ENCODE data around the gene AQP9. TPM values are rescaled to one million over a fixed set of nuclear protein-coding genes. Genes with fewer than 3 reads are reported as not detected.

Gene AQP9
- total RNA-seq, 6 experiments from 2014 or later: 72.9 to 350 (median 156) TPM

DNA sequence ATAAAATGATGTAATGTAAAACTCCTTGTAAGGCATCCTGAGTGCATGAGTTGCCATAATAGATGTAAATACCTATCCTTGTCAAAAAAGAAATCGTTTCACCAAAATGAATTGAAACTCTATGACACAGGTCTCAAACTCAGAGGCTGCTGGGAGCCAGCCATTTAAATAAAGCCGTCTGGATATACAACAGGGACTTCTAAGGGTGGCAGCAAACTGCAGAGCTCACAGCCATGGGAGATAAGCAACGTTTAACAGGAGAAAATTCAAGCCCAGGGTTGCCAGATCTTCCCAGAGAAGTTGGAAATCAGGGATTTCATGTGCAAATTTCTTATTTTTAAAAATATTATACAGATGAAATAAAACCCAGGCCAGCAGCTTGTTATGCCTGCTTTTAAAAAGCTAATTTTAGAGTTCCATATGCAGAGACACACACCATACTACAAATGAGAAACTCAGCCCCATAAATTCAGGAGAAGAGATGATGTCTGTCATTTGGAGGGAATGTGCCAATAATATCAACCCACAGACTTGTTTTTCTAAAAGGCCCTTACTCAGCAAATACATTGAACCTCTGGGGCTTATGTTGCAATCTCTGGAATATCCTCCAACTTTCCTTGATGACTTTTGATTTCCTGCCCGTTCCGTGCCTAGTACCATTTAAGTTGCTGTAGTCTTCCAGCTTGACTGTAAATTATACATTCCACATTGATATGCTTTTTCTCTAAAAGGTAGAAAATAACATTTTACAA, 75.6 kb downstream of the AQP9 start:
- no peak for TF ChIP-seq POLR2A (IDR thresholded peaks at IDR 0.05)
- TF ChIP-seq, protein P1, sequence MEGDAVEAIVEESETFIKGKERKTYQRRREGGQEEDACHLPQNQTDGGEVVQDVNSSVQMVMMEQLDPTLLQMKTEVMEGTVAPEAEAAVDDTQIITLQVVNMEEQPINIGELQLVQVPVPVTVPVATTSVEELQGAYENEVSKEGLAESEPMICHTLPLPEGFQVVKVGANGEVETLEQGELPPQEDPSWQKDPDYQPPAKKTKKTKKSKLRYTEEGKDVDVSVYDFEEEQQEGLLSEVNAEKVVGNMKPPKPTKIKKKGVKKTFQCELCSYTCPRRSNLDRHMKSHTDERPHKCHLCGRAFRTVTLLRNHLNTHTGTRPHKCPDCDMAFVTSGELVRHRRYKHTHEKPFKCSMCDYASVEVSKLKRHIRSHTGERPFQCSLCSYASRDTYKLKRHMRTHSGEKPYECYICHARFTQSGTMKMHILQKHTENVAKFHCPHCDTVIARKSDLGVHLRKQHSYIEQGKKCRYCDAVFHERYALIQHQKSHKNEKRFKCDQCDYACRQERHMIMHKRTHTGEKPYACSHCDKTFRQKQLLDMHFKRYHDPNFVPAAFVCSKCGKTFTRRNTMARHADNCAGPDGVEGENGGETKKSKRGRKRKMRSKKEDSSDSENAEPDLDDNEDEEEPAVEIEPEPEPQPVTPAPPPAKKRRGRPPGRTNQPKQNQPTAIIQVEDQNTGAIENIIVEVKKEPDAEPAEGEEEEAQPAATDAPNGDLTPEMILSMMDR (IDR thresholded peaks at IDR 0.05): no peak
- peaks cover 0 to 11% (median 0%) of the 10 kb centered on the region in 4 donors for H3K4me1 ChIP-seq
- H3K4me3 ChIP-seq: no peak overlapping the region
- H3K27ac ChIP-seq: peak overlapping the region in 1 of 3 donors; percentile 49
- no peaks in the 10 kb centered on the region for H3K36me3 ChIP-seq
- no peaks in the 10 kb centered on the region for H3K27me3 ChIP-seq
- intact Hi-C loops (cut with DNase I): no loop called here
- 38% methylated on average over 5 of the region's 5 CpGs for WGBS (ENCODE audit: insufficient coverage, low coverage, low lambda C conversion rate, missing lambda C conversion rate)
- H3K9me3 ChIP-seq: no peaks in the 10 kb centered on the region
- no peak for DNase-seq
- peak; percentile 51 to 83 (median 73) for ATAC-seq

DNA sequence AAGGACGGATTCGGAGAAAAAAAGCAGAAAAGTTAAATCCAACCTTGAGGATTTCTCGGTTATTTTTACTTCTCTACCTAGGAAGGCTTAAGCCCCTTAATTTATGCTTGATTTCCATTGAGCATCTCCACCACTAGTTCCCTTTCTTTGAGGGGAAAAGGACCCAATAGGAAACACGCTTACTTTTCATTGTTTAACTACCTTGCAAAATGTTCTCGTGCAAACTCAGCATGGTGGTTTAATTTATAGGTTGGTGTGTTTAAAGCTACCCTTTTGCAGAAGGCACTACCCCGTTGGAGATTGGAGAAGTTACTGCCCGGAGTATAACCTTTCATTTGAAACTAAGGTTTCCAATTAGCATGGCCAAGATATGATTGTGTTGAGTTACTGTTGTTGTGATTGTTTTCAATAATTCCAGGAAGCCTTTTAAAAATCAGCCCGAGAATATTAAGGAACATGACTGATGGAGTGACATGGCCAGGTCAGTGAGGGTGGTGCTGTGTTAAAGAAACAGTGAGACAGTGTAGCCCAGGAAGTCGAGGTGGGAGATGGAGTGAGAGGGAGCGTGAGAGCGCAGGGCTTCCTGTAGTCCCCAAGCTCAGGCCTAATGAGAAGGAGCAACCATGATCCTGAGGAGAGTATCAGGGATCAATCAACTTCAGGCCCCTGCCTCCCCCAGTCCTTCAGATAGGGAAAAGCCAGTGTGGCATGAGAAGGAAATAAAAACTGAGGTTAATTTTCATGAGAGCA, 76.6 kb downstream of the AQP9 start:
- no peaks in the 10 kb centered on the region for H3K9me3 ChIP-seq
- H3K4me3 ChIP-seq: no peak overlapping the region
- H3K27ac ChIP-seq: no peak overlapping the region
- ATAC-seq: no peak
- DNase-seq: no peak
- H3K36me3 ChIP-seq: no peaks in the 10 kb centered on the region
- intact Hi-C loops (cut with DNase I): no loop called here
- TF ChIP-seq POLR2A (IDR thresholded peaks at IDR 0.05): no peak
- TF ChIP-seq, protein P1 (IDR thresholded peaks at IDR 0.05): no peak
- peaks cover 0 to 11% (median 0%) of the 10 kb centered on the region in 4 donors for H3K4me1 ChIP-seq
- H3K27me3 ChIP-seq: no peaks in the 10 kb centered on the region
- WGBS (ENCODE audit: insufficient coverage, low coverage, low lambda C conversion rate, missing lambda C conversion rate): 77% methylated on average over 11 of the region's 11 CpGs

DNA sequence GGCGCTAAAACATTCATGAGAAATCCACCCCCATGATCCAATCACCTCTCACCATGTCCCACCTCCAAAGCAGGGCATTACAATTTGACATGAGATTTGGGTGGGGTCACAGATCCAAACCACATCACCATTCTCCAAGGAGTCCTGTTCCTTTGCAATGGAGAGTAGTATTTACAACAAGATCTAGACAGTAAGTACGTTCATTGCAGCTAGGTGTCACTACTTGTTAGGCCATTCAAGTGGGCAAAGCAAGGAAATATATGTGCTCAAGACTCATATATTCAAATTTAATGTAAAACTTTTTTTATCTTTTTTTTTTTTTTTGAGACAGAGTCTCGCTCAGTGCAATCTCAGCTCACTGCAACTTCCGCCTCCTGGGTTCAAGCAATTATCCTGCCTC, 79.3 kb downstream of the AQP9 start:
- no peak for ATAC-seq

DNA sequence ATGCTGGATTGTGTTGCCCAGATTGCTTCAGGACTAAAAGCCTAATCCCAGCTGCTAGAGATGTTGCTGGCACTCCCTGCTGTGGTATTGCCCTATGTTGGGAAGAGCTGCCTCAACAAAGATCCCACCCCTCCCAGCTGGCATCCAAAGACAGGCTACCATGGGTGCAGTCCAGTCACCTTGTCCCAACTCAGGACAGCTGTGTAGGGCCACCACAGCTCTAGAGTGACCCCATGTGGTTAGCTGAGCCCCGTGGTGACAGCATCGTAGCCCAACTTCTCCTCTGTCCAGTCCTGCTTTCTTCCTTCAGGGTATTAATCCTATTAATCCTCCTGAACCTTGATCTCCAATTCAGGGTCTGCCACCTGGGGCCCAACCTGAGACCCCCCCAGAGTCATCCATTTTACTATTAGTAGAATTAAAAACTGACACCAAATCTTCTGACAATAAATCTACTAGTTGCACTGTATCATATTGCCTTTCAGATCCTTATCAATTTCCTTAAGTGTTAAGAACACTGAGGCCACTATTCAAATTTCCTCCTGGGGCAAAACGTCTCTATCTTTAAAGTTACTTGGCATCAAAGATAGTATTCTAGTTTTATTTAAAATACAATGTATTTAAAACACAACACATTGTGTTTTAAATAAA, 83.5 kb downstream of the AQP9 start:
- no peak overlapping the region for H3K4me3 ChIP-seq
- peak in 2 of 3 donors; percentile 35 to 67 for DNase-seq
- intact Hi-C loops (cut with DNase I): loop anchor here in 1 of 2 donors (10.0 kb wide), 1 partner anchor 543 kb away; no protein-coding TSS in a partner anchor
- WGBS (ENCODE audit: insufficient coverage, low coverage, low lambda C conversion rate, missing lambda C conversion rate): 26% methylated on average over 3 of the region's 3 CpGs
- H3K27ac ChIP-seq: no peak overlapping the region
- TF ChIP-seq, protein P1 (IDR thresholded peaks at IDR 0.05): peak; percentile 35 to 66 (median 40)
- TF ChIP-seq POLR2A (IDR thresholded peaks at IDR 0.05): no peak
- no peaks in the 10 kb centered on the region for H3K36me3 ChIP-seq
- peaks cover 0 to 5% (median 0%) of the 10 kb centered on the region in 4 donors for H3K4me1 ChIP-seq
- peaks cover 0 to 2% (median 0%) of the 10 kb centered on the region in 4 donors for H3K9me3 ChIP-seq
- no peaks in the 10 kb centered on the region for H3K27me3 ChIP-seq
- ATAC-seq: peak; percentile 76 to 92 (median 87)

More for the DNA sequence above, 79.3 kb downstream of the AQP9 start:
- H3K36me3 ChIP-seq: no peaks in the 10 kb centered on the region
- no peak for TF ChIP-seq POLR2A (IDR thresholded peaks at IDR 0.05)
- TF ChIP-seq, protein P1 (IDR thresholded peaks at IDR 0.05): no peak
- peaks cover 0 to 11% (median 0%) of the 10 kb centered on the region in 4 donors for H3K4me1 ChIP-seq
- no peak overlapping the region for H3K27ac ChIP-seq
- peaks cover 0 to 2% (median 0%) of the 10 kb centered on the region in 4 donors for H3K9me3 ChIP-seq
- intact Hi-C loops (cut with DNase I): no loop called here
- H3K4me3 ChIP-seq: no peak overlapping the region
- H3K27me3 ChIP-seq: no peaks in the 10 kb centered on the region
- no peak for DNase-seq
- WGBS (ENCODE audit: insufficient coverage, low coverage, low lambda C conversion rate, missing lambda C conversion rate): 95% methylated on average over 4 of the region's 4 CpGs
